H1 (cell line): ENCODE measurements around the gene KCNJ10. TPM values are rescaled to one million over a fixed set of nuclear protein-coding genes. Genes with fewer than 3 reads are reported as not detected.
A peak's percentile ranks its signal among the peaks of the same experiment; 100 is the strongest.

Experiments used
- CTCF ChIA-PET: fragments of 300-600 bp; sonication (Branson Sonifier 250); formaldehyde crosslinking; loops from one replicate; lab custom pipeline; 2021; ENCODE audit not compliant: partially characterized antibody; lab: Charles Lee
- POLR2A ChIA-PET: fragments of 300-600 bp; sonication (Branson Sonifier 250); formaldehyde crosslinking; loops from one replicate; lab custom pipeline; 2021; ENCODE audit warnings: inconsistent platforms; ENCODE audit not compliant: partially characterized antibody; lab: Charles Lee
- DNase-seq, 2 experiments: peaks; one replicate each; pipeline versions ENCODE4 v3.0.0 to v3.0.0-alpha.2; 2010 to 2022; ENCODE audit warnings: low spot score in 2 of 2, low read depth in 1 of 2, mixed read lengths in 1 of 2
- FAIRE-seq: peaks from 2 replicates; lab custom pipeline; 2011; peaks lifted over from hg19 to GRCh38; lab: Jason Lieb, UNC
- H2AFZ ChIP-seq: 2 replicates; pipeline ENCODE4 v1.8.1; 2012; ENCODE audit warnings: low read length, inconsistent platforms
- H2AK5ac ChIP-seq: 2 replicates; pipeline ENCODE4 v1.6.1; 2013; ENCODE audit warnings: low read depth, low read length
- H2BK120ac ChIP-seq: replicated peaks from 2 replicates; pipeline ENCODE3; 2013; ENCODE audit warnings: low read depth, low read length, inconsistent platforms
- H2BK12ac ChIP-seq: 2 replicates; pipeline ENCODE4 v1.6.1; 2013; ENCODE audit warnings: low read depth, low read length
- H2BK15ac ChIP-seq: 2 replicates; pipeline ENCODE4 v1.6.1; 2013; ENCODE audit warnings: low read length
- H2BK20ac ChIP-seq: 2 replicates; pipeline ENCODE4 v1.6.1; 2013; ENCODE audit warnings: low read length
- H2BK5ac ChIP-seq: 2 replicates; pipeline ENCODE4 v1.6.1; 2013; ENCODE audit warnings: low read depth, low read length
- H3K14ac ChIP-seq: 2 replicates; pipeline ENCODE4 v1.6.1; 2013; ENCODE audit warnings: inconsistent platforms; ENCODE audit not compliant: insufficient read length
- H3K18ac ChIP-seq: 2 replicates; pipeline ENCODE4 v1.6.1; 2013; ENCODE audit warnings: low read length; ENCODE audit errors: extremely low read depth
- H3K23ac ChIP-seq: 2 replicates; pipeline ENCODE4 v1.6.1; 2013; ENCODE audit warnings: inconsistent platforms; ENCODE audit not compliant: insufficient read length
- H3K23me2 ChIP-seq: 2 replicates; pipeline ENCODE4 v1.6.1; 2013; ENCODE audit warnings: low read depth, low read length
- H3K27ac ChIP-seq: 2 replicates; pipeline ENCODE4 v1.6.1; 2011; ENCODE audit warnings: low read depth, low read length, inconsistent platforms
- H3K27me3 ChIP-seq, 4 experiments: replicated peaks in 1 of 4; 1 replicate in 1 of 4; 2 replicates in 3 of 4; pipeline versions ENCODE4 v1.6.1 to v1.8.1; 2011 to 2013; ENCODE audit warnings: low read length in 3 of 4, mild to moderate bottlenecking in 3 of 4, inconsistent platforms in 2 of 4, mixed read lengths in 2 of 4, moderate library complexity in 1 of 4; ENCODE audit not compliant: control insufficient read depth in 3 of 4, insufficient read depth in 3 of 4; ENCODE audit errors: extremely low read depth in 1 of 4
- H3K36me3 ChIP-seq, 4 experiments: 2 replicates each; pipeline versions ENCODE4 v1.6.1 to v1.8.1; 2011 to 2013; ENCODE audit warnings: mild to moderate bottlenecking in 4 of 4, low read length in 3 of 4, moderate library complexity in 2 of 4, control low read depth in 1 of 4, inconsistent platforms in 1 of 4; ENCODE audit not compliant: insufficient read depth in 4 of 4, control insufficient read depth in 2 of 4
- H3K4ac ChIP-seq: replicated peaks from 2 replicates; pipeline ENCODE3; 2013; ENCODE audit warnings: low read length, low read depth, mixed read lengths, inconsistent platforms; ENCODE audit not compliant: insufficient read length
- H3K4me1 ChIP-seq, 4 experiments: replicated peaks in 1 of 4; 1 replicate in 1 of 4; 2 replicates in 3 of 4; pipeline versions ENCODE4 v1.6.1 to v1.8.1; 2011 to 2013; ENCODE audit warnings: low read length in 3 of 4, inconsistent platforms in 2 of 4, mixed read lengths in 1 of 4; ENCODE audit not compliant: insufficient read depth in 4 of 4, control insufficient read depth in 3 of 4
- H3K4me2 ChIP-seq, 2 experiments: 2 replicates each; pipeline versions ENCODE4 v1.6.1 to v1.8.1; 2011 to 2013; ENCODE audit warnings: low read depth in 2 of 2, low read length in 2 of 2, control low read depth in 1 of 2, inconsistent platforms in 1 of 2, mild to moderate bottlenecking in 1 of 2; ENCODE audit not compliant: insufficient read depth in 1 of 2
- H3K4me3 ChIP-seq, 4 experiments: fragments of 200-600, 300-600 bp in 1 of 4; sonication (generic), shearing (Covaris generic), sonication (Bioruptor Twin) in 1 of 4; 2 replicates each; pipeline versions ENCODE4 v1.5.1 to v1.8.1; 2011 to 2016; ENCODE audit warnings: low read length in 4 of 4, low read depth in 3 of 4, control low read depth in 2 of 4, inconsistent platforms in 2 of 4, mild to moderate bottlenecking in 2 of 4, mixed read lengths in 1 of 4, moderate library complexity in 1 of 4; ENCODE audit not compliant: insufficient read depth in 2 of 4; ENCODE audit errors: extremely low read depth in 1 of 4
- H3K56ac ChIP-seq: replicated peaks from 2 replicates; pipeline ENCODE3; 2013; ENCODE audit warnings: low read depth, mild to moderate bottlenecking, mixed read lengths, low read length, inconsistent platforms; ENCODE audit not compliant: insufficient read length
- H3K79me1 ChIP-seq: 2 replicates; pipeline ENCODE4 v1.6.1; 2013; ENCODE audit warnings: low read depth, low read length, control low read depth
- H3K79me2 ChIP-seq, 2 experiments: 2 replicates each; pipeline versions ENCODE4 v1.6.1 to v1.8.1; 2012 to 2013; ENCODE audit warnings: low read length in 2 of 2, mild to moderate bottlenecking in 2 of 2, inconsistent platforms in 1 of 2; ENCODE audit not compliant: insufficient read depth in 2 of 2, control insufficient read depth in 1 of 2
- H3K9ac ChIP-seq, 4 experiments: replicated peaks in 1 of 4; 1 replicate in 1 of 4; 2 replicates in 3 of 4; pipeline versions ENCODE4 v1.6.1 to v1.8.1; 2011 to 2013; ENCODE audit warnings: low read depth in 3 of 4, low read length in 3 of 4, control low read depth in 2 of 4, mild to moderate bottlenecking in 2 of 4, moderate library complexity in 2 of 4, inconsistent platforms in 1 of 4; ENCODE audit errors: extremely low read depth in 1 of 4
- H3K9me3 ChIP-seq, 2 experiments: 2 replicates each; pipeline versions ENCODE4 v1.6.1 to v1.8.1; 2012 to 2013; ENCODE audit warnings: mild to moderate bottlenecking in 2 of 2, moderate library complexity in 2 of 2, control low read depth in 1 of 2, inconsistent platforms in 1 of 2, low read depth in 1 of 2, low read length in 1 of 2, mixed read lengths in 1 of 2; ENCODE audit not compliant: insufficient read depth in 2 of 2
- H4K20me1 ChIP-seq, 2 experiments: replicated peaks in 1 of 2; 2 replicates each; pipeline versions ENCODE3 to v1.8.1; 2011 to 2013; ENCODE audit warnings: inconsistent platforms in 2 of 2, low read length in 2 of 2, mild to moderate bottlenecking in 1 of 2; ENCODE audit not compliant: insufficient read depth in 2 of 2, control insufficient read depth in 1 of 2
- H4K5ac ChIP-seq: 2 replicates; pipeline ENCODE4 v1.6.1; 2013; ENCODE audit warnings: low read length, low read depth, mixed read lengths, inconsistent platforms; ENCODE audit not compliant: insufficient read length
- H4K8ac ChIP-seq: 2 replicates; pipeline ENCODE4 v1.8.0; 2013; ENCODE audit warnings: mild to moderate bottlenecking, moderate library complexity, low read length, inconsistent platforms; ENCODE audit not compliant: insufficient read depth; ENCODE audit errors: extremely low read depth
- H4K91ac ChIP-seq: replicated peaks from 2 replicates; pipeline ENCODE3; 2013; ENCODE audit warnings: low read length, mixed read lengths, inconsistent platforms; ENCODE audit not compliant: insufficient read length
- CBX5 ChIP-seq: fragments of 300-800, 300-1000 bp; sonication (generic); IDR thresholded peaks from 2 replicates; pipeline ENCODE4 v1.7.1; 2016; ENCODE audit warnings: antibody characterized with exemption, low read length, low read depth
- CHD2 ChIP-seq: IDR thresholded peaks from 2 replicates; pipeline ENCODE4 v1.6.1; 2012; ENCODE audit warnings: low read length, improper control_type of control experiment
- GABPA ChIP-seq: IDR thresholded peaks from 2 replicates; pipeline ENCODE4 v1.6.1; 2011; ENCODE audit warnings: mild to moderate bottlenecking, low read length, moderate library complexity, borderline replicate concordance; ENCODE audit not compliant: insufficient read depth
- POLR2A ChIP-seq, 2 experiments: IDR thresholded peaks; 1 replicate in 1 of 2; 2 replicates in 1 of 2; pipeline ENCODE4 v1.6.1; 2011; ENCODE audit warnings: low read depth in 2 of 2, low read length in 2 of 2, mild to moderate bottlenecking in 2 of 2; ENCODE audit errors: control extremely low read depth in 1 of 2
- RNF2 ChIP-seq: fragments of 200-900, 300-1000 bp; sonication (generic); IDR thresholded peaks from 2 replicates; pipeline ENCODE4 v1.7.1; 2016; ENCODE audit warnings: borderline replicate concordance, low read depth, mild to moderate bottlenecking, antibody characterized with exemption, low read length; ENCODE audit not compliant: poor library complexity, severe bottlenecking; ENCODE audit errors: missing control alignments
- SIN3A ChIP-seq, 2 experiments: IDR thresholded peaks in 1 of 2; conservative IDR thresholded peaks in 1 of 2; 2 replicates each; pipeline ENCODE4 v1.6.1; 2011 to 2012; ENCODE audit warnings: low read length in 2 of 2, improper control_type of control experiment in 1 of 2, low read depth in 1 of 2, mild to moderate bottlenecking in 1 of 2
- SIX5 ChIP-seq: IDR thresholded peaks from 2 replicates; pipeline ENCODE4 v1.6.1; 2011; ENCODE audit warnings: mild to moderate bottlenecking, low read depth, low read length
- SP1 ChIP-seq: IDR thresholded peaks from 2 replicates; pipeline ENCODE4 v1.6.1; 2011; ENCODE audit warnings: low read depth, low read length
- ZNF274 ChIP-seq: IDR thresholded peaks from 2 replicates; pipeline ENCODE4 v1.7.0; 2012; ENCODE audit warnings: low read length, borderline replicate concordance; ENCODE audit errors: extremely low read depth
- WGBS, 2 experiments: shearing (Covaris generic) in 1 of 2; methylation state at CpG; one replicate each; pipeline versions ENCODE4 v1.1.6 to v1.1.7; 2013 to 2015; ENCODE audit warnings: low lambda C conversion rate in 2 of 2, mixed read lengths in 2 of 2, inconsistent platforms in 1 of 2, low coverage in 1 of 2, missing lambda C conversion rate in 1 of 2; ENCODE audit not compliant: insufficient replicate concordance in 2 of 2, insufficient coverage in 1 of 2, insufficient read length in 1 of 2; ENCODE audit errors: extremely low coverage in 1 of 2, missing lambda C conversion rate in 1 of 2; 5-methylcytosine and 5-hydroxymethylcytosine counted together
- polyA plus RNA-seq, 7 experiments: library from polyadenylated mRNA; depleted of rRNA in 3 of 7; stranded (reverse) in 5 of 7; unstranded in 2 of 7; fragments of >200 nt in 5 of 7; fragments of 200-250 nt in 2 of 7; gene quantifications; 1 replicate in 5 of 7; 2 replicates in 1 of 7; 4 replicates in 1 of 7; pipeline versions ENCODE4 v1.2.1 to v1.2.3, GENCODE V29; 2011 to 2013; ENCODE audit warnings: missing spikeins in 2 of 7, mixed read lengths in 2 of 7
- total RNA-seq: library from RNA; stranded (reverse); fragmentation: NEBNext Ultra II Directional; extraction: Animal tissue kit (Norgen Biotek cat#: 25700); gene quantifications from 2 replicates; pipeline ENCODE4 v1.2.1, GENCODE V29; 2021
- TF ChIP-seq, protein P1 (sequence below): IDR thresholded peaks from 2 replicates; pipeline ENCODE4 v1.6.1; 2012; ENCODE audit warnings: inconsistent platforms

The KCNJ10 gene
- total and polyA plus RNA-seq, 2 of the 8 experiments (the other 6 are each of a cell fraction or from before 2014, with no cell fraction given) = 1.7 to 2.4 TPM

DNA sequence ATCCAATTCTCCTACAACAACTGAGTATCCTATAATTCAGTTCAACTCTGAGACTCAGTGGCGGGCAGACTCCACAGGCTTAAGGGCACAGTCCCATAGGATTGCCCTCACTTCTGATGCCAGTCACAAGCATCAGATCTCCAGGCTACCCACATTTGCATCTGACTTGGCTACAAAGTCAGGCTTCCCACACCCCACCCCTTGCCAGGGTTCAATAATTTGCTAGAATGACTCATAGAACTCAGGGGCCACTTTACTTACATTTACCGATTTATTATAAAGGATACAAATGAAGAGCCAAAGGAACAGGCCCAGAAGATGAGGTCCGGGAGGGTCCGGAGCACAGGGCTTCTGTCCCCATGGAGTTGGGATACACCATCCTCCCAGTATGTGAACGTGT is 80.0 kb downstream of the KCNJ10 start:
- H3K9me3 ChIP-seq = peaks cover 0 to 5% of the 10 kb centered on the region in 2 experiments; a peak in 1 of 4 replicates
- POLR2A ChIA-PET = interaction anchor here (0.7 to 1.2 kb wide), 2 partner anchors 14 to 60 kb away, joined by 3 read pairs; no protein-coding TSS in a partner anchor
- H3K9ac ChIP-seq = no peak overlapping the region
- H2BK120ac ChIP-seq = no peak overlapping the region
- H4K91ac ChIP-seq = no peak overlapping the region
- H3K27me3 ChIP-seq = no peaks in the 10 kb centered on the region
- no peak overlapping the region for H2BK5ac ChIP-seq
- H3K56ac ChIP-seq = no peak overlapping the region
- no peak overlapping the region for H3K18ac ChIP-seq
- H3K27ac ChIP-seq = no peak overlapping the region
- H3K14ac ChIP-seq = no peak overlapping the region
- H3K23ac ChIP-seq = no peak overlapping the region
- H3K4me2 ChIP-seq = no peak overlapping the region
- no peaks in the 10 kb centered on the region for H3K36me3 ChIP-seq
- CTCF ChIA-PET = interaction anchor here (0.9 to 8.9 kb wide), 5 partner anchors 13 to 192 kb away, joined by 4 to 98 read pairs (median 4); no protein-coding TSS in a partner anchor
- no peak overlapping the region for H3K4ac ChIP-seq
- H2BK20ac ChIP-seq = no peak overlapping the region
- no peaks in the 10 kb centered on the region for H3K79me2 ChIP-seq
- DNase-seq (peak in 1 of 2 experiments; percentile 22), FAIRE-seq (no peak)
- H2AK5ac ChIP-seq = no peak overlapping the region
- no peak overlapping the region for H4K5ac ChIP-seq
- H2BK15ac ChIP-seq = no peak overlapping the region
- H4K8ac ChIP-seq = no peak overlapping the region
- no peaks in the 10 kb centered on the region; the same call in 1 of the 2 replicates for H3K23me2 ChIP-seq
- H3K79me1 ChIP-seq = no peaks in the 10 kb centered on the region
- TF ChIP-seq RNF2 (no peak), CHD2 (no peak), GABPA (no peak), SIX5 (no peak), ZNF274 (no peak), SP1 (no peak), POLR2A (IDR thresholded peaks at IDR 0.05; ENCODE audit: control extremely low read depth in 1 of 2, low read depth in 2 of 2, low read length in 2 of 2) (no peak), CBX5 (no peak), SIN3A (conservative IDR thresholded peaks at IDR 0.05 in 1 of 2, IDR thresholded peaks at IDR 0.05 in 1 of 2; ENCODE audit: low read depth in 1 of 2, low read length in 2 of 2) (no peak)
- TF ChIP-seq, protein P1, sequence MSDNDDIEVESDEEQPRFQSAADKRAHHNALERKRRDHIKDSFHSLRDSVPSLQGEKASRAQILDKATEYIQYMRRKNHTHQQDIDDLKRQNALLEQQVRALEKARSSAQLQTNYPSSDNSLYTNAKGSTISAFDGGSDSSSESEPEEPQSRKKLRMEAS = no peak
- no peaks in the 10 kb centered on the region for H4K20me1 ChIP-seq
- no peak overlapping the region for H3K4me3 ChIP-seq
- no peaks in the 10 kb centered on the region for H3K4me1 ChIP-seq
- WGBS, 2 experiments = 87% methylated on average over 5 of the region's 5 CpGs; no CpG with 5 or more reads in 1 of the 2 experiments
- H2AFZ ChIP-seq = no peak overlapping the region
- no peak overlapping the region for H2BK12ac ChIP-seq
